Sigmoid colon (tissue), 4 donors: ENCODE data around the gene AHNAK.

Experiments
- EP300 ChIP-seq, 4 donors: sonication (generic); formaldehyde crosslinking; IDR thresholded peaks; one replicate each; pipeline ENCODE4 v1.6.1; 2017; ENCODE audit warnings: antibody characterized with exemption in 4 of 4
- POLR2A ChIP-seq, 2 donors: fragments of 450-650 bp; IDR thresholded peaks; one replicate each; pipeline ENCODE4 v1.6.1; 2016; ENCODE audit warnings: antibody characterized with exemption in 2 of 2, mild to moderate bottlenecking in 2 of 2, moderate library complexity in 2 of 2
- POLR2AphosphoS5 ChIP-seq, 4 donors: sonication (generic); formaldehyde crosslinking; IDR thresholded peaks; one replicate each; pipeline ENCODE4 v1.6.1; 2017; ENCODE audit warnings: antibody characterized with exemption in 4 of 4
- TF ChIP-seq, protein P1 (sequence below), 4 experiments: fragments of 450-650 bp in 3 of 4; fragments of 200-600 bp in 1 of 4; IDR thresholded peaks; one replicate each; pipeline ENCODE4 v1.5.1; 2016 to 2019; ENCODE audit warnings: antibody characterized with exemption in 4 of 4, mild to moderate bottlenecking in 3 of 4, moderate library complexity in 2 of 4

- TF ChIP-seq POLR2A (IDR thresholded peaks at IDR 0.05) (no peak), POLR2AphosphoS5 (IDR thresholded peaks at IDR 0.05) (no peak), EP300 (IDR thresholded peaks at IDR 0.05) (no peak)
- TF ChIP-seq, protein P1, sequence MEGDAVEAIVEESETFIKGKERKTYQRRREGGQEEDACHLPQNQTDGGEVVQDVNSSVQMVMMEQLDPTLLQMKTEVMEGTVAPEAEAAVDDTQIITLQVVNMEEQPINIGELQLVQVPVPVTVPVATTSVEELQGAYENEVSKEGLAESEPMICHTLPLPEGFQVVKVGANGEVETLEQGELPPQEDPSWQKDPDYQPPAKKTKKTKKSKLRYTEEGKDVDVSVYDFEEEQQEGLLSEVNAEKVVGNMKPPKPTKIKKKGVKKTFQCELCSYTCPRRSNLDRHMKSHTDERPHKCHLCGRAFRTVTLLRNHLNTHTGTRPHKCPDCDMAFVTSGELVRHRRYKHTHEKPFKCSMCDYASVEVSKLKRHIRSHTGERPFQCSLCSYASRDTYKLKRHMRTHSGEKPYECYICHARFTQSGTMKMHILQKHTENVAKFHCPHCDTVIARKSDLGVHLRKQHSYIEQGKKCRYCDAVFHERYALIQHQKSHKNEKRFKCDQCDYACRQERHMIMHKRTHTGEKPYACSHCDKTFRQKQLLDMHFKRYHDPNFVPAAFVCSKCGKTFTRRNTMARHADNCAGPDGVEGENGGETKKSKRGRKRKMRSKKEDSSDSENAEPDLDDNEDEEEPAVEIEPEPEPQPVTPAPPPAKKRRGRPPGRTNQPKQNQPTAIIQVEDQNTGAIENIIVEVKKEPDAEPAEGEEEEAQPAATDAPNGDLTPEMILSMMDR (IDR thresholded peaks at IDR 0.05), result no peak
Observed at GRCh38 chr11:62457478-62457877, 89.1 kb downstream of the AHNAK start.
